ENCODE measurements around the gene TTLL11.

DNA sequence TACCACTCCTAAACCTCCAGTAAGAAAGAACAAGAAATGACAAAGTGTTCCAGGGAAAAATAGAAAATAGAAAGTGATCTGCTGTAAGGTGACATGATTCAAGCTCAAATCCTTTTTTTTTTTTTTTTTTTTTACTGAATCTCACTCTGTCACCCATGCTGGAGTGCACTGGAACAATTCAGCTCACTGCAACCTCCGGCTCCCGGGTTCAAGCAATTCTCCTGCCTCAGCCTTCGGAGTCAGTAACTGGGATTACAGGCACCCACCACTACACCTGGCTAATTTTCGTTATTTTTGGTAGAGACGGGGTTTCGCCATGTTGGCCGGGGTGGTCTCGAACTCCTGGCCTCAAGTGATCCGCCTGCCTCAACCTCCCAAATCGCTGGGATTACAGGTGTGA lies 35.9 kb downstream of the TTLL11 start:
- no peak for TF ChIP-seq TEAD4 (IDR thresholded peaks at IDR 0.05)
- no peak for TF ChIP-seq EGR1 (IDR thresholded peaks at IDR 0.05)
- TF ChIP-seq TAF1 (IDR thresholded peaks at IDR 0.05; ENCODE audit: low read depth) = no peak
- TF ChIP-seq RAD21 (IDR thresholded peaks at IDR 0.05; ENCODE audit: low read depth) = no peak
- TF ChIP-seq, protein P1, sequence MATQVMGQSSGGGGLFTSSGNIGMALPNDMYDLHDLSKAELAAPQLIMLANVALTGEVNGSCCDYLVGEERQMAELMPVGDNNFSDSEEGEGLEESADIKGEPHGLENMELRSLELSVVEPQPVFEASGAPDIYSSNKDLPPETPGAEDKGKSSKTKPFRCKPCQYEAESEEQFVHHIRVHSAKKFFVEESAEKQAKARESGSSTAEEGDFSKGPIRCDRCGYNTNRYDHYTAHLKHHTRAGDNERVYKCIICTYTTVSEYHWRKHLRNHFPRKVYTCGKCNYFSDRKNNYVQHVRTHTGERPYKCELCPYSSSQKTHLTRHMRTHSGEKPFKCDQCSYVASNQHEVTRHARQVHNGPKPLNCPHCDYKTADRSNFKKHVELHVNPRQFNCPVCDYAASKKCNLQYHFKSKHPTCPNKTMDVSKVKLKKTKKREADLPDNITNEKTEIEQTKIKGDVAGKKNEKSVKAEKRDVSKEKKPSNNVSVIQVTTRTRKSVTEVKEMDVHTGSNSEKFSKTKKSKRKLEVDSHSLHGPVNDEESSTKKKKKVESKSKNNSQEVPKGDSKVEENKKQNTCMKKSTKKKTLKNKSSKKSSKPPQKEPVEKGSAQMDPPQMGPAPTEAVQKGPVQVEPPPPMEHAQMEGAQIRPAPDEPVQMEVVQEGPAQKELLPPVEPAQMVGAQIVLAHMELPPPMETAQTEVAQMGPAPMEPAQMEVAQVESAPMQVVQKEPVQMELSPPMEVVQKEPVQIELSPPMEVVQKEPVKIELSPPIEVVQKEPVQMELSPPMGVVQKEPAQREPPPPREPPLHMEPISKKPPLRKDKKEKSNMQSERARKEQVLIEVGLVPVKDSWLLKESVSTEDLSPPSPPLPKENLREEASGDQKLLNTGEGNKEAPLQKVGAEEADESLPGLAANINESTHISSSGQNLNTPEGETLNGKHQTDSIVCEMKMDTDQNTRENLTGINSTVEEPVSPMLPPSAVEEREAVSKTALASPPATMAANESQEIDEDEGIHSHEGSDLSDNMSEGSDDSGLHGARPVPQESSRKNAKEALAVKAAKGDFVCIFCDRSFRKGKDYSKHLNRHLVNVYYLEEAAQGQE (IDR thresholded peaks at IDR 0.05; ENCODE audit: low read depth) = no peak
- no peak for TF ChIP-seq MAX (IDR thresholded peaks at IDR 0.05)
- no peak for TF ChIP-seq CEBPB (IDR thresholded peaks at IDR 0.05)
- no peak for TF ChIP-seq EP300 (IDR thresholded peaks at IDR 0.05; ENCODE audit: borderline replicate concordance)
- no peak for TF ChIP-seq NFIC (IDR thresholded peaks at IDR 0.05)
- TF ChIP-seq USF1 (IDR thresholded peaks at IDR 0.05) = no peak
- no peak for TF ChIP-seq FOXM1 (IDR thresholded peaks at IDR 0.05; ENCODE audit: borderline replicate concordance, low read depth)

Measured in Ishikawa (cell line).